Ascending aorta (tissue), 2 donors: Measurements from ENCODE around the gene GRAMD4. TPM values are rescaled to one million over a fixed set of nuclear protein-coding genes. Genes with fewer than 3 reads are reported as not detected.

Experiments
- DNase-seq, 2 donors: peaks; one replicate each; pipeline ENCODE4 v3.0.0-alpha.2; 2019; ENCODE audit warnings: low spot score in 2 of 2
- H3K27ac ChIP-seq, 2 donors: fragments of 200-600 bp; sonication (generic); one replicate each; pipeline ENCODE4 v1.5.1; 2016 to 2017; ENCODE audit warnings: mild to moderate bottlenecking in 1 of 2
- H3K27me3 ChIP-seq: fragments of 200-600 bp; sonication (generic); one replicate; pipeline ENCODE4 v1.5.1; 2017
- H3K36me3 ChIP-seq, 2 donors: fragments of 200-600 bp; sonication (generic); one replicate each; pipeline ENCODE4 v1.5.1; 2016
- H3K4me1 ChIP-seq, 2 donors: fragments of 200-600 bp; sonication (generic); one replicate each; pipeline ENCODE4 v1.5.1; 2016 to 2017; ENCODE audit warnings: mild to moderate bottlenecking in 1 of 2
- H3K4me3 ChIP-seq, 2 donors: fragments of 200-600 bp; sonication (generic); one replicate each; pipeline ENCODE4 v1.5.1; 2016 to 2017; ENCODE audit warnings: mild to moderate bottlenecking in 1 of 2
- H3K9me3 ChIP-seq, 2 donors: fragments of 200-600 bp; sonication (generic); one replicate each; pipeline ENCODE4 v1.5.1; 2016
- CTCF ChIP-seq, 3 experiments: fragments of 200-600 bp in 2 of 3; fragments of 450-650 bp in 1 of 3; sonication (generic) in 2 of 3; IDR thresholded peaks; one replicate each; pipeline ENCODE4 v1.5.1; 2016 to 2019; ENCODE audit warnings: antibody characterized with exemption in 3 of 3, mild to moderate bottlenecking in 1 of 3, moderate library complexity in 1 of 3
- intact Hi-C: fragments of 100-400 bp; cut with DNase I; formaldehyde crosslinking; loops from one replicate; pipeline ENCODE4 v1.15.1; 2023
- total RNA-seq: library from RNA; depleted of rRNA; stranded (reverse); fragments of >200 nt; gene quantifications from one replicate; pipeline ENCODE4 v1.1.0, GENCODE V29; 2016

Gene GRAMD4
- total RNA-seq, 1 donor from 2014 or later = 20.2 TPM

DNA sequence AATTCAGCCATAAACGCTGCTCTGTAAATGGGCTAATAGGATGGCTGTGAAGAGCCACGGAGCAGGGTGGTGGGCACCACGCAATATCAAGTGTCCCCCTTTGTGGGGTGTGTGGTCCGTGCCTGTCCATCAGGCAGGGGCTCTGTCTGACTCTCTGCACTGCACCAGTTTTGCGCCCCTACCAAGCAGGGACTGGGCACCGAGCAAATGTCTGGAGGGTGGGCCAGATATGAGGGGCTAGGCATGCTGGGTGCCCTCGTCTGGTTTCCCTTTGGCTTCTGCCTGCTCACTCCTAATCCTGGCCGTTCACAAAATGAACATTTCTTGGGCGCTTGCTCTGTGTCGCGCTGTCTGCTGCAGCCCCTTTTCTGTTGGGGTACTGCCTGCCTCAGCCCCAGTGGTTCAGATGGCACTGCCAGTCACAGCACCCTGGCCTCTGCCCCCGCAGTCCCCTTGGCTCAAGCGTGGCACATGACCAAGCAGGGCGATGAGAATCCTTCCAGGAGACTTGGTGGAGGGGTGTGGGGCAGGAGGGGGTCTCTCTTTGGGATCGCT is 45.7 kb upstream of the GRAMD4 start:
- H3K36me3 ChIP-seq = no peaks in the 10 kb centered on the region
- no peaks in the 10 kb centered on the region for H3K27me3 ChIP-seq
- TF ChIP-seq CTCF (IDR thresholded peaks at IDR 0.05) = no peak
- peaks cover 8 to 26% of the 10 kb centered on the region in 2 donors for H3K4me1 ChIP-seq
- no peak for DNase-seq
- intact Hi-C loops = no loop called here
- H3K9me3 ChIP-seq = peaks cover 0 to 10% of the 10 kb centered on the region in 2 donors
- H3K27ac ChIP-seq = no peak overlapping the region
- H3K4me3 ChIP-seq = no peak overlapping the region

GRCh38 chr22:46574993-46575910 is 44.9 kb upstream of the GRAMD4 start:
- peaks cover 8 to 26% of the 10 kb centered on the region in 2 donors for H3K4me1 ChIP-seq
- H3K9me3 ChIP-seq = peaks cover 0 to 10% of the 10 kb centered on the region in 2 donors
- no peak overlapping the region for H3K27ac ChIP-seq
- no peak for DNase-seq
- TF ChIP-seq CTCF (IDR thresholded peaks at IDR 0.05) = no peak
- H3K36me3 ChIP-seq = no peaks in the 10 kb centered on the region
- no peaks in the 10 kb centered on the region for H3K27me3 ChIP-seq
- intact Hi-C loops = no loop called here
- H3K4me3 ChIP-seq = no peak overlapping the region

DNA sequence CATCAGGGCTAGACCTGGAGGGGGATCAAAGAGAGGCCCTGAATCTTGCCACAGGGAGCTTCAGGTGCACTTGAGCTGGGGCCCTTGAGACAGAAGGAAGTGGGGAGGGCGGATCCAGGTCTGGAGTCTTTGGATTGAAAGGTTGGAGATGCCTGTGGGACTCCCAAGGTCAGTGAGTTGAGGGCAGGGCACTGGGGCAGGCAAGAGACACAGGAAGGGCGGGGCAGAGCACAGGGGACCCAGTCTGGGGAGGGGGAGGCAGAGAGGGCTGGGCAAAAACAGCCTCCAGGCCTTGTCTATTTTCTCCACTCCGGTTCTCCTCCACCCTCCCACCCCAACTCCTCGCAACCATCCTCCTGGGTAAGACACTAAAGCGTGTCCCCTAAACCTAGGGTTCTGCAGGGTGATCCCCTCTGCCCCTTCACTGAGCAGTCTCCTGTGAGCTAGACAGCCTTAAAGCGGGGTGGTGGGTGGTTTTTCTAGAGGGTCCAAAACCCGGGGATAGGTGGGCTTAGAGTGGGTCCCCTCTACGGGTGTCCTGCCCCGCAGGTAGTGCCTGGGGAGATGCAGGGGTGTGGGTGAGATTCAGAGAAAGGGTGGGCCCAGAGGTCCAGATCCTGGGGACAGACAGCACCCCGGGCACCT is 44.2 kb upstream of the GRAMD4 start:
- Histone ChIP-seq H3K4me3 (peak overlapping the region; percentile 55 to 63), H3K36me3 (no peaks in the 10 kb centered on the region), H3K27me3 (no peaks in the 10 kb centered on the region), H3K27ac (no peak overlapping the region), H3K4me1 (peaks cover 8 to 26% of the 10 kb centered on the region in 2 donors), H3K9me3 (peaks cover 0 to 10% of the 10 kb centered on the region in 2 donors)
- peak in 1 of 2 donors; percentile 6 for DNase-seq
- intact Hi-C loops = no loop called here
- TF ChIP-seq CTCF (IDR thresholded peaks at IDR 0.05) = no peak

DNA sequence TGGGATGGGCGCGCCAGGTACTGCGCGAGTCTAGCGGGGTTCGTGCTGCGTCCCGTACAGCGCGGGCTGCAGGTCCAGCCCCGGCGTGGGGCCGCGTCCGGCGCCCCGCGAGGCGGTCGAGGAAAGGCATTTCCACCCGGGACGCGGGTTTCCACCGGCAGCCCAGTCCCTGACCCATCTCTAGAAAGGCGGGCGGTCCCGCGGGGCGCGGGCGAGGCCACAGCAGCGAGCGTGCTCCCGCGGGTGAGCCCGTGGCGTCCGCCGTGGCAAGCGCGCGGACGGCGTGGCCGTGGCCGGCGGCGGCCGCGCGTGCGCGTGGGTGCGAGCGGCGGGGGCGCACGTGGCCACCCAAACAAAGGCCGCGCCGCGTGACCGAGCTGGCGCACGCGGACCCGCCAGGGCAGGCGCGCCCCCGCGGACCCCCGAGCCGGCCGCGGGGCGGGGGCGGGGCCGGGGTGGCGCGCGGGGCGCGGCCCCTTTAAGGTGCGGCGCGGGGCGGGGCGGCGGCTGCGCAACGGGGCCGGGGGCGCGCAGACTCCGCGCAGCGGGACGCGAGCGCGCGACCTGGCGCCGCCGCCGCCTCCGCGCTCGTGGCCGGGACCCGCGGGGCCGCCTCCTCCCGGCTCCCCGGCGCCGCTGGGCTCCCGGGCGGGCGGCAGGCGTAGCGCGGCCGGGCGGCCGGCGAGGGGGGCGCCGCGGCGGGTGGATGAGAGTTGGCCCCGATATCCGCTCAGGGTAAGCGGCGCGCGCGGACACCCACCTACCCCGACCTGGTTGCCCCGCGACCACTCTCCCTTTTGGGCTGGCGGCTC is 43.4 kb upstream of the GRAMD4 start:
- Histone ChIP-seq H3K27me3 (no peaks in the 10 kb centered on the region), H3K4me1 (peaks cover 8 to 26% of the 10 kb centered on the region in 2 donors), H3K9me3 (peaks cover 0 to 5% of the 10 kb centered on the region in 2 donors), H3K27ac (no peak overlapping the region), H3K4me3 (peak overlapping the region; percentile 76 to 91), H3K36me3 (no peaks in the 10 kb centered on the region)
- TF ChIP-seq CTCF (IDR thresholded peaks at IDR 0.05) = no peak
- intact Hi-C loops = no loop called here
- DNase-seq = peak in 1 of 2 donors; percentile 6
